Esophagus muscularis mucosa (tissue), 4 donors: ENCODE results near the gene TTYH3. TPM values are rescaled to one million over a fixed set of nuclear protein-coding genes. Genes with fewer than 3 reads are reported as not detected.

Experiments used
- DNase-seq: peaks from one replicate; pipeline ENCODE4 v3.0.0-alpha.2; 2017; ENCODE audit errors: extremely low spot score
- H3K27ac ChIP-seq, 4 donors: fragments of 200-600 bp; sonication (generic); replicated peaks in 1 of 4; 1 replicate in 3 of 4; 2 replicates in 1 of 4; pipeline ENCODE4 v1.5.1; 2016 to 2019; ENCODE audit warnings: mild to moderate bottlenecking in 1 of 4
- H3K27me3 ChIP-seq, 4 donors: fragments of 200-600 bp; sonication (generic); one replicate each; pipeline versions ENCODE4 v1.5.1 to v1.6.0; 2016 to 2019
- H3K36me3 ChIP-seq, 4 donors: fragments of 200-600 bp; sonication (generic); one replicate each; pipeline ENCODE4 v1.5.1; 2016 to 2019
- H3K4me1 ChIP-seq, 4 donors: fragments of 200-600 bp; sonication (generic); one replicate each; pipeline ENCODE4 v1.5.1; 2016 to 2019
- H3K4me3 ChIP-seq, 4 donors: fragments of 200-600 bp; sonication (generic); 1 replicate in 2 of 4; 2 replicates in 2 of 4; pipeline ENCODE4 v1.5.1; 2016 to 2019; ENCODE audit warnings: mild to moderate bottlenecking in 4 of 4, moderate library complexity in 1 of 4
- H3K9me3 ChIP-seq, 4 donors: fragments of 200-600 bp; sonication (generic); 1 replicate in 3 of 4; 2 replicates in 1 of 4; pipeline ENCODE4 v1.5.1; 2016 to 2019
- EP300 ChIP-seq: sonication (generic); formaldehyde crosslinking; IDR thresholded peaks from one replicate; pipeline ENCODE4 v1.6.1; 2017; ENCODE audit warnings: antibody characterized with exemption
- POLR2A ChIP-seq: fragments of 450-650 bp; IDR thresholded peaks from one replicate; pipeline ENCODE4 v1.6.1; 2017; ENCODE audit warnings: antibody characterized with exemption, moderate library complexity, mild to moderate bottlenecking, low read depth
- POLR2AphosphoS5 ChIP-seq, 2 donors: sonication (generic); formaldehyde crosslinking; IDR thresholded peaks; one replicate each; pipeline ENCODE4 v1.6.1; 2017; ENCODE audit warnings: antibody characterized with exemption in 2 of 2
- WGBS: methylation state at CpG from one replicate; pipeline ENCODE4 v1.1.5; 2018; 5-methylcytosine and 5-hydroxymethylcytosine counted together
- intact Hi-C: fragments of 100-400 bp; cut with DNase I; formaldehyde crosslinking; loops from one replicate; pipeline ENCODE4 v1.15.1; 2023
- total RNA-seq, 4 donors: library from RNA; depleted of rRNA; stranded (reverse); fragments of >200 nt; gene quantifications; one replicate each; pipeline versions ENCODE4 v1.1.0 to v1.2.1, GENCODE V29; 2016
- TF ChIP-seq, protein P1 (sequence below), 3 experiments: fragments of 200-600 bp in 2 of 3; fragments of 450-650 bp in 1 of 3; sonication (generic) in 2 of 3; IDR thresholded peaks; one replicate each; pipeline ENCODE4 v1.5.1; 2017 to 2019; ENCODE audit warnings: antibody characterized with exemption in 3 of 3, mild to moderate bottlenecking in 2 of 3, moderate library complexity in 1 of 3

Gene TTYH3
- total RNA-seq, 4 donors from 2014 or later, result 17.4 to 25.7 (median 20.2) TPM

DNA sequence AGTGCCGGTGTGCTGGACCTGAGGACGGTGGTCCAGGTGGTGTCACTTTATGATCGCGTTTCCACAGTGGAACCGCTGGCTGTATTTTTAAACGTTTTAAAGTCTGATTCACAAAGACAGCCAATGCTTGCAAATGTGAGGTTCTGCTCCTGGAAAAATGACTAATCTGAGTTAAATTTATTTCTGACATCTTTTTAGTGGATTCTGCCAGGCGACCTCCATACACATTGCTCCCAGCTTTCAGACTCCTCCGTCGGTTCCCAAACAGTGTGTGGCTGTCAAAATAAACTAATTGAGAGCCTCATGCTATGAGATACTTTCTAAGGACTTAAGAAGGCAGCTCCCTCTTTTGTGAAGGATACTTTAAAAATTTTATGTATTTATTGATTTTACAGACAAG, 12.7 kb upstream of the TTYH3 start:
- Histone ChIP-seq H3K27me3 (no peaks in the 10 kb centered on the region), H3K4me3 (peak overlapping the region in 2 of 4 donors; percentile 16 to 19), H3K36me3 (no peaks in the 10 kb centered on the region), H3K9me3 (no peaks in the 10 kb centered on the region), H3K4me1 (peaks cover 58 to 74% (median 67%) of the 10 kb centered on the region in 4 donors), H3K27ac (peak overlapping the region in 1 of 4 donors; percentile 7)
- intact Hi-C loops, result no loop called here
- 56% methylated on average over 9 of the region's 9 CpGs for WGBS
- TF ChIP-seq EP300, result no peak
- no peak for TF ChIP-seq POLR2A
- TF ChIP-seq, protein P1, sequence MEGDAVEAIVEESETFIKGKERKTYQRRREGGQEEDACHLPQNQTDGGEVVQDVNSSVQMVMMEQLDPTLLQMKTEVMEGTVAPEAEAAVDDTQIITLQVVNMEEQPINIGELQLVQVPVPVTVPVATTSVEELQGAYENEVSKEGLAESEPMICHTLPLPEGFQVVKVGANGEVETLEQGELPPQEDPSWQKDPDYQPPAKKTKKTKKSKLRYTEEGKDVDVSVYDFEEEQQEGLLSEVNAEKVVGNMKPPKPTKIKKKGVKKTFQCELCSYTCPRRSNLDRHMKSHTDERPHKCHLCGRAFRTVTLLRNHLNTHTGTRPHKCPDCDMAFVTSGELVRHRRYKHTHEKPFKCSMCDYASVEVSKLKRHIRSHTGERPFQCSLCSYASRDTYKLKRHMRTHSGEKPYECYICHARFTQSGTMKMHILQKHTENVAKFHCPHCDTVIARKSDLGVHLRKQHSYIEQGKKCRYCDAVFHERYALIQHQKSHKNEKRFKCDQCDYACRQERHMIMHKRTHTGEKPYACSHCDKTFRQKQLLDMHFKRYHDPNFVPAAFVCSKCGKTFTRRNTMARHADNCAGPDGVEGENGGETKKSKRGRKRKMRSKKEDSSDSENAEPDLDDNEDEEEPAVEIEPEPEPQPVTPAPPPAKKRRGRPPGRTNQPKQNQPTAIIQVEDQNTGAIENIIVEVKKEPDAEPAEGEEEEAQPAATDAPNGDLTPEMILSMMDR (IDR thresholded peaks at IDR 0.05), result no peak
- TF ChIP-seq POLR2AphosphoS5 (IDR thresholded peaks at IDR 0.05), result no peak
- no peak for DNase-seq

DNA sequence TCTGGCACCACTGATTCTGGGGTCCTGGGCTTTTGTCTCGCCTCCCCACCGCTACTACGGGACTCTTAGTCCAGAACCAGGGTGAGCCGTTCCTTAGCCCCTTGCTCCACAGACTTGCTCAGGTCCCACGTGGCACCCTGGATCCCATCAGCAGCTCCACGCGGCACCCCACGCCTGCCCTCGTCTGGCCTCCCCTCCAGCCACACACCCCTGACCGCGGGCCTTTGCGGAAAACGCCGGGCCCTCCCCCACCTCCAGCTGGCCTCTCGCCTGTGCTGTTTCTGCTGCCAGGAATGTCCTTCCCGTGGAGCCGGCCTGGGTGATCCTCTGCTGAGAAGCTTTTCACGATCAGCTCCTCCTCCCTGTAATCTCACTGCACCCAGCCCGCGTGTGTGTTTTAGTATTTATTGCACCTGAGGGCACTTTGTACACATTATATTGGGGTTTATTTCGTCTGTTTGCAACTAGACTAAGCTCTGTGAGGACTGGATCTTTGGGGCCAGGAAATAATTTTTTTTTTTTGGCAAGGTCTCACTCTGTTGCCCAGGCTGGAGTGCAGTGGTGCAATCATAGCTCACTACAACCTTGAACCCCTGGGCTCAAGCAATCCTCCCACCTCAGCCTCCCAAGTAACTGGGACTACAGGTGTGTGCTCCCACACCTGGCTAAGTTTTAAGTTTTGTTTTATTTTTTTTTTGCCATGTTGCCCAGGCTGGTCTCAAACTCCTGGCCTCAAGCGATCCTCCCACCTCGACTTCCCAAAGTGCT, 10.5 kb upstream of the TTYH3 start:
- Histone ChIP-seq H3K36me3 (no peaks in the 10 kb centered on the region), H3K4me1 (peaks cover 50 to 66% (median 58%) of the 10 kb centered on the region in 4 donors), H3K4me3 (no peak overlapping the region), H3K9me3 (no peaks in the 10 kb centered on the region), H3K27me3 (no peaks in the 10 kb centered on the region), H3K27ac (peak overlapping the region in 1 of 4 donors; percentile 42)
- WGBS, result 26% methylated on average over 23 of the region's 23 CpGs
- TF ChIP-seq POLR2AphosphoS5 (IDR thresholded peaks at IDR 0.05), result peak; percentile 23 to 33
- TF ChIP-seq, protein P1 (IDR thresholded peaks at IDR 0.05), result no peak
- no peak for DNase-seq
- intact Hi-C loops, result no loop called here

DNA sequence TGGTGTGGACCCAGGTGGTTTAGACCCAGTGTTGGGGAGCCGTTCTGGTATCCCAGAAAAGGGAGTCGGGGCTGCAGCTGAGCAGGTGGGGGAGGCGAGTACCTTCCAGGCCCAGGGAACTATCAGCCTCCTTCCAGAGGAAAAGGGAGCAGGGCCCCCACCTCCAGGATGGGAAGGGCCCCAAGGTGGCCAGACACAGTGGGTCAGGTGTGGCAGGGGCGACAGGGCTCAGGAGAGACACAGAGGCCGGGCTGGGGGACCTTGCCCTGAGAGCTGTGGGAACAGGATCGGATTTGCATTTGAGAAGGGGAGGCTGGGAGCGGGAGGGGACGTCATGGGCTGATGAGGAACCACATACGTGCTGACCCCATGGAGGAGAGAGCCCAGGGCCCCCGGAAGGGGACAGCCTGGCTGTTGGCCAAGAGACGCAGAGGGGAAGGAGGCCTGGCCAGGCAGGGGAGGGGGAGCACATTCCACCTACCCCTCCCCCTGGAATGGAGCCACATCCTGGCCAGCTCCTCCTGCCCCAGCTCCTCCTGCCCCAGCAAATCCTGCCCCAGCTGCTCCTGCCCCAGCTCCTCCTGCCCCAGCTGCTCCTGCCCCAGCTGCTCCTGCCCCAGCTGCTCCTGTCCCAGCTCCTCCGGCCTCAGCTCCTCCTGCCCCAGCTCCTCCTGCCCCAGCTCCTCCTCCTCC, 9.7 kb upstream of the TTYH3 start:
- WGBS, result 46% methylated on average over 12 of the region's 12 CpGs
- no peaks in the 10 kb centered on the region for H3K27me3 ChIP-seq
- H3K9me3 ChIP-seq, result no peaks in the 10 kb centered on the region
- no peak for DNase-seq
- TF ChIP-seq POLR2AphosphoS5 (IDR thresholded peaks at IDR 0.05), result no peak
- no peak for TF ChIP-seq POLR2A
- TF ChIP-seq, protein P1 (IDR thresholded peaks at IDR 0.05), result no peak
- no peak for TF ChIP-seq EP300
- no peak overlapping the region for H3K27ac ChIP-seq
- H3K36me3 ChIP-seq, result no peaks in the 10 kb centered on the region
- intact Hi-C loops, result no loop called here
- H3K4me3 ChIP-seq, result no peak overlapping the region
- H3K4me1 ChIP-seq, result peaks cover 49 to 66% (median 61%) of the 10 kb centered on the region in 4 donors

DNA sequence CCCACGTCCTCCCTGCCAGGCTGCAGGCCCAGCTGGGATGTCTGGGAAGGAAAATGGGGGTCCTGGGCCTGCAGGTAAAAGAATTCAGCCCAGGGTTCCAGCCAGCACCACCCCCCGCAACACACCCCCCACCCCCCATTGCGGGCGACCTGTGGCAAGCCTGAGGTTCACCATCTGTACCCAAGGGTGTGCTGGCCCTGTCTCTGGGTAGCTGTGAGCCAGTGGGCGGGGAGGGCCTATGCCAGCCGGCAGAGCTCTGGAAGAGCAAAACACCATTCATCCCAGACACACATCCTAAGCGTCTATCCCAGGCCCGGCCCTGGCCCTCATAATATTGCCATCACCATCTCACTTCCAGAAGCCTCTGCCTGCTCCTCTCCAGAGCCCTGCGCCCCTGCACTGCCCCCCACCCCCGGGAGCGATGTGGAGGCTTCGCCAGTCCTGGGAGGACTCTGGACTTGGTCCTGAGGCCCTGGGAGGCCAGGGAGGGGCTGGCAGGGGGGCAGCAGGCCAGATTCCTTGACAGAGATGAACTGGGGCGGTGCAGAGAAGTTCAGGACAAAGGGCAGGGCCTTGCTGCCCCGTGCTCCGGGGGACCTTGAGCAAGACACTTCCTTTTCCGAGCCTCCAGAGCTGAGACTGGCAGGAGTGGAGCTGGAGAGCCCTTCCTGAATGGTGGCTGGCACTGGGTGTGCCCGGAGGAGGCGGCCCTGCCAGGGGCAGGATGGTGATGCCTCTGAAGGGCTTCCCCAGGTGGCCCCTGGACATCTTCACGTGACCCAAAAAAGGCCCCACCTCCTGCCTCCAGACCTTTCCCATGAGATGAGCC, 8.7 kb upstream of the TTYH3 start:
- no peak for DNase-seq
- intact Hi-C loops, result no loop called here
- no peaks in the 10 kb centered on the region for H3K27me3 ChIP-seq
- 78% methylated on average over 13 of the region's 19 CpGs for WGBS
- TF ChIP-seq, protein P1 (IDR thresholded peaks at IDR 0.05), result no peak
- TF ChIP-seq EP300, result no peak
- no peak for TF ChIP-seq POLR2A
- TF ChIP-seq POLR2AphosphoS5 (IDR thresholded peaks at IDR 0.05), result no peak
- H3K9me3 ChIP-seq, result no peaks in the 10 kb centered on the region
- no peak overlapping the region for H3K27ac ChIP-seq
- H3K4me3 ChIP-seq, result no peak overlapping the region
- no peaks in the 10 kb centered on the region for H3K36me3 ChIP-seq
- H3K4me1 ChIP-seq, result peaks cover 43 to 66% (median 59%) of the 10 kb centered on the region in 4 donors
